Measurements from ENCODE around the gene SLC44A2.

Gene SLC44A2

DNA sequence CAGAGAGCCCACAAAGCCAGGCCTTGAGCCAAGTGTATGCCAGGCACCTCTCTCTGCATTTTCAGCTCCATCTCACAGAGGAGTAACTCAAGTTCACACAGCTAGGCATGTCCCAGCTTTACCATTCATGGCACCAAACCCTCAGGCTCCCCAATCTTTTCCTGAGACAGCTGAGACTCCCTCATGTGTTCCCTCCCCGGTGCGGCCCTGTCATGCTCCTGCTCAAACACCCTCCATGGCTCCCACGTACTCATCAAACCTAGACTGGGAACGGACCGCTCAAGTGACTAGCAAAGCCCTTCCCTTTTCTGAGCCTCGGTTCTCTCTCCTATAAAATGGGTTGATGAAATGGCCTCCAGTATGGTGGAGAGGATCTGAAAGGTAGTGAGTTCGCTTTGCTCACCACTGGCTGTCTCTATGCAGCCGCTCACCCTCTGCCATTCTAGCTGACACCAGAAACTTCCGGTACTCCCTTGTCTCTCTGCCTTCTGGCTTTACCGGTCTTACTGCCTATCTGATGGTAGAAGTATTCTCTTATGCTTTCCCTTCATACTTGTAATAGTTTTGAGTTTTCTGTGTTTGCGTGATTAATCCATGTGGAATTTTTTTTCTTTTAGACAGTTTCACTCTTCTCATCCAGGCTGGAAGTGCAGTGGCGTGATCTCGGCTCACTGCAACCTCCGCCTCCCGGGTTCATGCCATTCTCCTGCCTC lies 7.8 kb upstream of the SLC44A2 start:
- no peak for DNase-seq

DNA sequence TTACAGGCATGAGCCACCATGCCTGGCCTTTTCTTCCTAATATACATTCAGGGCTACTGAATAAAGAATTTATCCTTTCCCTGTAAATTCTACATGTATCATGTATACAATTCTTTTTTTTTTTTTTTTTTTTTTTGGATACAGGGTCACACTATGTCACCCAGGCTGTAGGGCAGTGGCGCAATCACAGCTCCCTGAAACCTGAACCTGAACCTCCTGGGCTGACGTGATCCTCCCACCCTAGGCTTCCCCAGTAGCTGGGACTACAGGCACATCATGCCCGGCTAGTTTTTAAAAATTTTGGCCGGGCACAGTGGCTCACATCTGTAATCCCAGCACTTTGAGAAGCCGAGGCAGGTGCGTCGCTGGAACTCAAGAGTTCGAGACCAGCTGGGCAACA lies 6.5 kb upstream of the SLC44A2 start:
- DNase-seq: no peak

- no peak for DNase-seq
These were observed 4.6 kb upstream of the SLC44A2 start for GRCh38 chr19:10620786-10621185.

- no peak for DNase-seq
These were observed 3.4 kb upstream of the SLC44A2 start for GRCh38 chr19:10621966-10622365.

DNA sequence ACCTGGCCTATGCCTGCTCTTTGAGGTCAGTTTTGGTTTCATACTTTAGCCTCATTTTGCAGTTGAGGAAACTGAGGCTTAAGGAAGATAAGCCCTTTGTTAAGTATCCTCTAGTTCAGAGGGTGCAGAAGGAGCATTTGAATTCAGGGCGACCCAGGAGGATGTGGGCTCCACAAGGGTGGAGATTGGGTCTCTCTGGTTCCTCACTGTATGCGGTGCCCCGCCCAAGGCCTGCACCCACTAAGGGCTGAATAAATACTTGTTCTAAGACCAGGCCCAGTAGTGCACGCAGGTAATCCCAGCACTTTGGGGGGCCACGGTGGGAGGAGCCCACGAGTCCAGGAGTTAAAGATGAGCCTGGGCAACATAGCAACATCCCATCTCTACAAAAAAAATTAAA lies 768 bp upstream of the SLC44A2 start:
- DNase-seq: no peak

GRCh38 chr19:10625762-10626138 lies 397 bp downstream of the SLC44A2 start:
- DNase-seq: no peak

GRCh38 chr19:10631874-10632273 lies 6.5 kb downstream of the SLC44A2 start:
- no peak for DNase-seq

GRCh38 chr19:10634430-10634829 lies 9.1 kb downstream of the SLC44A2 start:
- no peak for DNase-seq

DNA sequence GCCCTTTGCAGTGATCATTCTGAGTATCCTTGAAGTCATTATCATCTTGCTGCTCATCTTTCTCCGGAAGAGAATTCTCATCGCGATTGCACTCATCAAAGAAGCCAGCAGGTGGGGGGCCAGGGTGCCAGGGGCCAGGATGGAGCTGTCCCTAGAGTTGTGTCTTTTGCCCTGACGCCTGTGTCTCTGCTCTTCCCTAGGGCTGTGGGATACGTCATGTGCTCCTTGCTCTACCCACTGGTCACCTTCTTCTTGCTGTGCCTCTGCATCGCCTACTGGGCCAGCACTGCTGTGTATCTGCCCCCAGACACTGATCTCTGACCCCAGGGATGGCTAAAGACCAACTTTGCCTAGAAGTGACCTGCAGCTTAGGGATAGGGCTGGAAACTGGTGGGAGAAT lies 9.6 kb downstream of the SLC44A2 start:
- no peak for DNase-seq

- no peak for DNase-seq
These were observed 11.1 kb downstream of the SLC44A2 start for GRCh38 chr19:10636304-10636972.

DNA sequence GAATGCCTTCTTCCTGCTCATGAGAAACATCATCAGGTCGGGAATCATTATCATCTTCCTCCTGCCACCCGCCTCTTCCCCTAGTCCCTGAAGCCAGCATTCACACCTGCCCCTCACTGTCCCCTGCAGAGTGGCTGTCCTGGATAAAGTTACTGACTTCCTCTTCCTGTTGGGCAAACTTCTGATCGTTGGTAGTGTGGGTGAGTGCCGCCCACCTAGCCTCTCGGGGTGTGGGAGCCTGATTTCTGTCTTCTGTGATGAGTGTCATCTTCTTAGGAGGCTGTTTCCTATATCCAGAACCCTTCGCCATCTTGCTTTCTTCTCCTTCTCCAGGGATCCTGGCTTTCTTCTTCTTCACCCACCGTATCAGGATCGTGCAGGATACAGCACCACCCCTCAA lies 12.5 kb downstream of the SLC44A2 start:
- no peak for DNase-seq

- no peak for DNase-seq
These were observed 14.5 kb downstream of the SLC44A2 start for GRCh38 chr19:10639836-10640235.

- DNase-seq: no peak
These were observed 15.0 kb downstream of the SLC44A2 start for GRCh38 chr19:10640361-10640760.

GRCh38 chr19:10641248-10641647 lies 15.9 kb downstream of the SLC44A2 start:
- no peak for DNase-seq

DNA sequence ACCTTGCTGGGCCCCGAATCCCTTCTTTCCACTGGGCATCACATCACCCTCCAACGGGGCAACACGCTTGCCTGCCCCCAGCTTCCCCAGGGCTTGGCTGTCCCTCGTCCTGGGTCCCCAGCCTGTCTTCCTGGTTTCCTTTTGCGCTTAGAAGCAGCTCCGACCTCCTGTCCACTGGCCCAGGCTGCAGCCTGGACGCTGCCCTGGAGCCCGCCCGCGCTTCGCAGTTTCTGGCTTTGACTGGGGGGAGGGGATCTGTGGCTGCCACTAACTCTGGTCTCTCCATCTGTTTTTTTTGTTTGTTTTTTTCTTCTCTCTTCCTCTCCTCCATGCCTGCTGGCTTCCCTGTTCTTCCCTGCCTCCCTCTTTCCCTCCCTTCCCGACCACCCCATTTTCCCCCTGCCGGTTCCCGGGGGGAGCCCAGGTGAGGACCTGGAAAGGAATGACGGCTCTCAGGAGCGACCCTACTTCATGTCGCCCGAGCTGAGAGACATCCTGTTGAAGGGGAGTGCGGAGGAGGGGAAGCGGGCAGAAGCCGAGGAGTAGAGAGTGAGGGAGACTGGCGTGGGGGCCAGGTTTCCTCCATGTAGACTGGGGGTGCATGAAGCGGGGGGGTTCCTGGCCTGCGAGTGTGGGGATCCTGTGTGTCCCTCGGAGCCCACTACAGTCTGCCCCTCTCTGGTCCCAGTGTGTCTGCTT lies 17.3 kb downstream of the SLC44A2 start:
- no peak for DNase-seq

DNA sequence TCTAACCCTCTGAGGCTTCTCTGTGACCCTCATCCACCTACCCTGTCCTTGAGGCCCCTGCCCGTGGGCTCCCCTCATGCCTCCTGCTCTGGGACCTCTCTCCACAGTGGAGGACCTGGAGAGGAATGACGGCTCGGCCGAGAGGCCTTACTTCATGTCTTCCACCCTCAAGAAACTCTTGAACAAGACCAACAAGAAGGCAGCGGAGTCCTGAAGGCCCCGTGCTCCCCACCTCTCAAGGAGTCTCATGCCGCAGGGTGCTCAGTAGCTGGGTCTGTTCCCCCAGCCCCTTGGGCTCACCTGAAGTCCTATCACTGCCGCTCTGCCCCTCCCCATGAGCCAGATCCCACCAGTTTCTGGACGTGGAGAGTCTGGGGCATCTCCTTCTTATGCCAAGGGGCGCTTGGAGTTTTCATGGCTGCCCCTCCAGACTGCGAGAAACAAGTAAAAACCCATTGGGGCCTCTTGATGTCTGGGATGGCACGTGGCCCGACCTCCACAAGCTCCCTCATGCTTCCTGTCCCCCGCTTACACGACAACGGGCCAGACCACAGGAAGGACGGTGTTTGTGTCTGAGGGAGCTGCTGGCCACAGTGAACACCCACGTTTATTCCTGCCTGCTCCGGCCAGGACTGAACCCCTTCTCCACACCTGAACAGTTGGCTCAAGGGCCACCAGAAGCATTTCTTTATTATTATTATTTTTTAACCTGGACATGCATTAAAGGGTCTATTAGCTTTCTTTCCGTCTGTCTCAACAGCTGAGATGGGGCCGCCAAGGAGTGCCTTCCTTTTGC lies 18.0 kb downstream of the SLC44A2 start:
- DNase-seq: no peak

DNA sequence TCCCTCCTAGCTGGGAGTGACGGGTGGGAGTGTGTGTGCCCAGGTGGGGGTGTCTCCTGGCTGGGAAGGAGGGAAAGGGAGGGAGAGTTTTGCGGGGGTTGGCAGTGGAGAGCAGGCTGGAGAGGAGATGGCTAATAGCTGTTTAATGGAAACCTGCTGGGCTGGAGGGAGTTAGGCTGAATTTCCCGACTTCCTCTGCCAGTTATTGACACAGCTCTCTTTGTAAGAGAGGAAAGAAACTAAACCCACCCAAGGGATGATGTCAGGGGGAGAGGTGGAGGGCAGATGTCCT lies 18.6 kb downstream of the SLC44A2 start:
- no peak for DNase-seq

DNA sequence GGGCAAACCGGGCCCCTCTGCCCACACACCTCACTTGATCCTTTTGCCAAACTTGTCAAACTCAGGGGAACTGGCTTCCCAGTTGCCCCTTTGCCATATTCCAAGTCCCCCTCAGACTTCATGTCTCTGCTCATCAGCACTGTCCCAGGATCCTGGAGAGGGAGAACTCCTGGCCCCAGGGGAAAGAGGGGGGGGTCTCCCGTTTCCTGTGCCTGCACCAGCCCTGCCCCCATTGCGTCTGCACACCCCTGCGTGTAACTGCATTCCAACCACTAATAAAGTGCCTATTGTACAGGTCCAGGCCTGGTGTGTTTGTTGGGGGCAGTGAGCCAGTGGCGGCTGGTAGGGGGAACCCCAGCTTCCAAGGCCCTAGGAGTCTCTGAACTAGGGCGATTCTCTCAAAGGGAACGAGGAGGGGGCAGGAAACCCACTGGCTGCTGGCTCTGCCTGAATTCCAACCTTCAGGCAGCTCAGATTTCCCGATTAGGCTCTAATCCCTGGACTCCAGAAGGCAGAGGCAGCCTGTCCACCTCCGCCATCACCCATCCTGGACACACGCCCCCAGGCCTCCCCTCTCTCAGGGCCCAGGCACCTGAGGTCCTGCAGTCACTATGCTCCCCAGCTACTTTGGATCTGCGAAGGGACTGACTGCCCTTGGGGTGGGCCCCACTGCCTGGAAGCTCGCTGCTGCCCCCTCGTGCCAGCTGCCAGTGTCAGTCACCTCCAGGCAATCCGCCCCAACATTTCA lies 19.1 kb downstream of the SLC44A2 start:
- peak; percentile 82 for DNase-seq

DNA sequence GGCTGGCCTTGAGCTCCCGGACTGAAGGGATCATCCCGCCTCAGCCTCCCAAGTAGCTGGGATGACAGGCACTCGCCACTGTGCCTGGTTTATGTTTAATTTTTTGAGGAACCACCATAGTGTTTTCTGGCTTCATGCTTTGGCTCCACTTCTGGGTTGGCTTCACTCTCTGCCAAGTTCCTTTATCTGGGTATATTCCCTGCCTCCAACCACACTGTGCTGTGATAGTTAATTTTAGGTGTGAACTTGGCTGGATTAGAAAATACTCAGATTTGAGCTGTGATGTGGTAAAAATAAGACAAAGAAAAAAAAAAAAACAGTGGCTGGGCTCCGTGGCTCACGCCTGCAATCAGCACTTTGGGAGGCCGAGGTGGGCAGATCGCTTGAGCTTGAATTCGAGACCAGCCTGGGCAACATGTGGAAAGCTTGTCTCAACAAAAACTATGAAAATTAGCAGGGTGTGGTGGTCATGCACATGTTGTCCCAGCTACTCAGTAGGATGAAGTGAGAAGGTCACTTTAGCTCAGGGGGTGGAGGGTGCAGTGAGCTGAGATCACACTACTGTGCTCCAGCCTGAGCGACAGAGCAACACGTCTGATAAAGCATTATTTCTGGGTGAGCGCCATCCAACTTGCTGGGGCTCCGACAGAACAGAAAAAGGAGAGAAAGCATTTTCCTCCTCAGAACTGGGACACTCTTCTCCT lies 21.3 kb downstream of the SLC44A2 start:
- no peak for DNase-seq

- DNase-seq: no peak
These were observed 23.0 kb downstream of the SLC44A2 start for GRCh38 chr19:10648360-10648759.

- no peak for DNase-seq
These were observed 26.5 kb downstream of the SLC44A2 start for GRCh38 chr19:10651851-10652250.

GRCh38 chr19:10653482-10653731 lies 28.1 kb downstream of the SLC44A2 start:
- DNase-seq: no peak
